Neural progenitor cell (in vitro differentiated cells): ENCODE measurements around the gene PNMT.

Source experiments
- EZH2 ChIP-seq: fragments of 200-600 bp; sonication (generic); IDR thresholded peaks from 2 replicates; pipeline ENCODE4 v1.6.1; 2017; ENCODE audit warnings: antibody characterized with exemption, mild to moderate bottlenecking, moderate library complexity
- EZH2phosphoT487 ChIP-seq: fragments of 200-600 bp; sonication (generic); IDR thresholded peaks from 2 replicates; pipeline ENCODE4 v1.6.1; 2017; ENCODE audit warnings: antibody characterized with exemption
- TF ChIP-seq, protein P1 (sequence below): fragments of 200-600 bp; sonication (generic); IDR thresholded peaks from 2 replicates; pipeline ENCODE4 v1.5.1; 2017; ENCODE audit warnings: antibody characterized with exemption, mild to moderate bottlenecking

DNA sequence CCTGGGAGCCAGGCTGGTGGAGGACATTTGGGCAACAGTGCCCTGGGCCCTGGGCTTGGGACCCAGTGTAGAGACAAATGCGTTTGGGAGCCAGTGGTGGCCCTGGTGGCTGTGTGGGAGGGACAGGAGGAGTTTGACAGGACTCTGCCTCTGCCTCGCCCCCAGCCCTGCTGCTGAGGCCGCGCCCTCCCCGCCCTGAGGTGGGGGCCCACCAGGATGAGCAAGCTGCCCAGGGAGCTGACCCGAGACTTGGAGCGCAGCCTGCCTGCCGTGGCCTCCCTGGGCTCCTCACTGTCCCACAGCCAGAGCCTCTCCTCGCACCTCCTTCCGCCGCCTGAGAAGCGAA lies 15.0 kb upstream of the PNMT start:
- TF ChIP-seq, protein P1, sequence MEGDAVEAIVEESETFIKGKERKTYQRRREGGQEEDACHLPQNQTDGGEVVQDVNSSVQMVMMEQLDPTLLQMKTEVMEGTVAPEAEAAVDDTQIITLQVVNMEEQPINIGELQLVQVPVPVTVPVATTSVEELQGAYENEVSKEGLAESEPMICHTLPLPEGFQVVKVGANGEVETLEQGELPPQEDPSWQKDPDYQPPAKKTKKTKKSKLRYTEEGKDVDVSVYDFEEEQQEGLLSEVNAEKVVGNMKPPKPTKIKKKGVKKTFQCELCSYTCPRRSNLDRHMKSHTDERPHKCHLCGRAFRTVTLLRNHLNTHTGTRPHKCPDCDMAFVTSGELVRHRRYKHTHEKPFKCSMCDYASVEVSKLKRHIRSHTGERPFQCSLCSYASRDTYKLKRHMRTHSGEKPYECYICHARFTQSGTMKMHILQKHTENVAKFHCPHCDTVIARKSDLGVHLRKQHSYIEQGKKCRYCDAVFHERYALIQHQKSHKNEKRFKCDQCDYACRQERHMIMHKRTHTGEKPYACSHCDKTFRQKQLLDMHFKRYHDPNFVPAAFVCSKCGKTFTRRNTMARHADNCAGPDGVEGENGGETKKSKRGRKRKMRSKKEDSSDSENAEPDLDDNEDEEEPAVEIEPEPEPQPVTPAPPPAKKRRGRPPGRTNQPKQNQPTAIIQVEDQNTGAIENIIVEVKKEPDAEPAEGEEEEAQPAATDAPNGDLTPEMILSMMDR = no peak
- TF ChIP-seq EZH2 = no peak
- TF ChIP-seq EZH2phosphoT487 = no peak
